CD14-positive monocyte (primary cell): ENCODE data around the gene PDZD8. TPM values are rescaled to one million over a fixed set of nuclear protein-coding genes. Genes with fewer than 3 reads are reported as not detected.

Experiments
- DNase-seq, 3 donors: peaks; one replicate each; pipeline ENCODE4 v3.0.0-alpha.2; 2011 to 2022
- H2AFZ ChIP-seq: 2 replicates; pipeline ENCODE4 v1.6.0; 2012; ENCODE audit warnings: mild to moderate bottlenecking, low read depth, low read length, inconsistent platforms; ENCODE audit not compliant: insufficient read depth, poor library complexity, severe bottlenecking
- H3K27ac ChIP-seq, 2 donors: 1 replicate in 1 of 2; 2 replicates in 1 of 2; pipeline ENCODE4 v1.5.1; 2012 to 2013; ENCODE audit warnings: low read length in 2 of 2, control low read depth in 1 of 2, inconsistent platforms in 1 of 2, low read depth in 1 of 2, mild to moderate bottlenecking in 1 of 2
- H3K27me3 ChIP-seq, 2 donors: one replicate each; pipeline versions ENCODE4 v1.6.0 to v1.6.1; 2011 to 2013; ENCODE audit warnings: low read length in 2 of 2; ENCODE audit not compliant: control insufficient read depth in 2 of 2, insufficient read depth in 2 of 2
- H3K36me3 ChIP-seq, 2 donors: replicated peaks in 1 of 2; 1 replicate in 1 of 2; 2 replicates in 1 of 2; pipeline versions ENCODE4 v1.5.1 to v1.6.1; 2012 to 2013; ENCODE audit warnings: low read length in 2 of 2, control low read depth in 1 of 2, inconsistent platforms in 1 of 2, mild to moderate bottlenecking in 1 of 2; ENCODE audit not compliant: insufficient read depth in 2 of 2, control insufficient read depth in 1 of 2
- H3K4me1 ChIP-seq, 2 donors: 1 replicate in 1 of 2; 2 replicates in 1 of 2; pipeline versions ENCODE4 v1.5.1 to v1.6.1; 2012 to 2013; ENCODE audit warnings: low read length in 2 of 2, control low read depth in 1 of 2, inconsistent platforms in 1 of 2, mild to moderate bottlenecking in 1 of 2, moderate library complexity in 1 of 2; ENCODE audit not compliant: insufficient read depth in 2 of 2, control insufficient read depth in 1 of 2
- H3K4me2 ChIP-seq: replicated peaks from 2 replicates; pipeline ENCODE3; 2012; ENCODE audit warnings: low read length, moderate library complexity, mild to moderate bottlenecking; ENCODE audit not compliant: poor library complexity, severe bottlenecking; ENCODE audit errors: extremely low read depth
- H3K4me3 ChIP-seq, 3 experiments: fragments of 200-600 bp in 1 of 3; sonication (generic) in 1 of 3; replicated peaks in 1 of 3; 1 replicate in 2 of 3; 2 replicates in 1 of 3; pipeline ENCODE4 v1.5.1; 2011 to 2013; ENCODE audit warnings: low read length in 3 of 3, mild to moderate bottlenecking in 3 of 3, control low read depth in 2 of 3, low read depth in 2 of 3, inconsistent platforms in 1 of 3, moderate library complexity in 1 of 3
- H3K79me2 ChIP-seq: 2 replicates; pipeline ENCODE4 v1.6.0; 2012; ENCODE audit warnings: mild to moderate bottlenecking, control low read depth, inconsistent platforms, low read length, moderate library complexity; ENCODE audit not compliant: insufficient read depth
- H3K9ac ChIP-seq: 2 replicates; pipeline ENCODE4 v1.6.0; 2017; ENCODE audit warnings: low read length, mild to moderate bottlenecking; ENCODE audit not compliant: insufficient read depth, poor library complexity, severe bottlenecking
- H3K9me3 ChIP-seq, 2 donors: replicated peaks in 1 of 2; 1 replicate in 1 of 2; 2 replicates in 1 of 2; pipeline versions ENCODE4 v1.5.1 to v1.6.1; 2012 to 2013; ENCODE audit warnings: low read length in 2 of 2, control low read depth in 1 of 2; ENCODE audit not compliant: control insufficient read depth in 1 of 2, insufficient read depth in 1 of 2
- H4K20me1 ChIP-seq: 2 replicates; pipeline ENCODE4 v1.6.0; 2012; ENCODE audit warnings: mild to moderate bottlenecking, low read length, control low read depth, moderate library complexity; ENCODE audit not compliant: insufficient read depth
- H3K27ac Mint-ChIP-seq, 7 donors: one replicate each; pipeline ENCODE4 v1.8.0; 2020; ENCODE audit warnings: mild to moderate bottlenecking in 7 of 7, mixed read lengths in 7 of 7, moderate library complexity in 6 of 7, inconsistent platforms in 2 of 7
- H3K27me3 Mint-ChIP-seq, 3 donors: one replicate each; pipeline ENCODE4 v1.8.0; 2021 to 2022; ENCODE audit warnings: low read depth in 3 of 3, mild to moderate bottlenecking in 3 of 3, mixed read lengths in 3 of 3, moderate library complexity in 3 of 3, inconsistent platforms in 1 of 3
- H3K36me3 Mint-ChIP-seq, 2 donors: one replicate each; pipeline ENCODE4 v1.8.0; 2020; ENCODE audit warnings: mixed read lengths in 2 of 2, inconsistent platforms in 1 of 2, mild to moderate bottlenecking in 1 of 2
- H3K4me1 Mint-ChIP-seq: one replicate; pipeline ENCODE4 v1.8.0; 2020; ENCODE audit warnings: mild to moderate bottlenecking, mixed read lengths
- H3K4me3 Mint-ChIP-seq, 2 donors: one replicate each; pipeline ENCODE4 v1.8.0; 2020; ENCODE audit warnings: mild to moderate bottlenecking in 2 of 2, mixed read lengths in 2 of 2, moderate library complexity in 1 of 2
- H3K9me3 Mint-ChIP-seq, 7 donors: one replicate each; pipeline ENCODE4 v1.8.0; 2020 to 2022; ENCODE audit warnings: mixed read lengths in 7 of 7, mild to moderate bottlenecking in 6 of 7, moderate library complexity in 6 of 7, inconsistent platforms in 2 of 7
- CTCF ChIP-seq: fragments of 200-600 bp; IDR thresholded peaks from one replicate; pipeline ENCODE4 v1.8.0; 2022; ENCODE audit warnings: antibody characterized with exemption, mild to moderate bottlenecking
- WGBS: methylation state at CpG from one replicate; pipeline ENCODE4 v1.1.5; 2013; ENCODE audit warnings: missing lambda C conversion rate; ENCODE audit not compliant: insufficient coverage; 5-methylcytosine and 5-hydroxymethylcytosine counted together
- intact Hi-C, 2 donors: fragments of 100-400 bp; cut with micrococcal nuclease; formaldehyde crosslinking; loops; one replicate each; pipeline versions ENCODE4 v1.15.0 to v1.15.1; 2023
- polyA plus RNA-seq, 3 donors: library from polyadenylated mRNA; depleted of rRNA in 1 of 3; unstranded in 2 of 3; stranded (reverse) in 1 of 3; fragments of 300-500 nt in 2 of 3; fragments of >200 nt in 1 of 3; fragmentation: Illumina TruSeq in 2 of 3; gene quantifications; 1 replicate in 2 of 3; 2 replicates in 1 of 3; pipeline ENCODE4 v1.2.3, GENCODE V29; 2012 to 2021

The PDZD8 gene
- polyA plus RNA-seq, 3 donors = 4.6 to 104 (median 9.0) TPM

- Histone ChIP-seq H3K4me2 (no peak overlapping the region), H3K9ac (no peak overlapping the region), H3K27me3 (no peaks in the 10 kb centered on the region), H2AFZ (no peak overlapping the region), H3K9me3 (no peaks in the 10 kb centered on the region), H4K20me1 (no peaks in the 10 kb centered on the region), H3K4me3 (no peak overlapping the region), H3K27ac (no peak overlapping the region), H3K36me3 (no peaks in the 10 kb centered on the region), H3K79me2 (no peaks in the 10 kb centered on the region), H3K4me1 (peaks cover 16 to 21% of the 10 kb centered on the region in 2 donors)
- H3K9me3 Mint-ChIP-seq = no peaks in the 10 kb centered on the region
- no peak overlapping the region for H3K4me3 Mint-ChIP-seq
- H3K36me3 Mint-ChIP-seq = no peaks in the 10 kb centered on the region
- no CpG with 5 or more reads among the region's 3 CpGs for WGBS
- H3K27ac Mint-ChIP-seq = no peak overlapping the region
- DNase-seq = no peak
- H3K4me1 Mint-ChIP-seq = peaks cover 64% of the 10 kb centered on the region
- intact Hi-C loops = no loop called here
- TF ChIP-seq CTCF = no peak
- peaks cover 0 to 2% (median 0%) of the 10 kb centered on the region in 3 donors for H3K27me3 Mint-ChIP-seq
Observed at GRCh38 chr10:117405730-117406129, 30.5 kb upstream of the PDZD8 start.

DNA sequence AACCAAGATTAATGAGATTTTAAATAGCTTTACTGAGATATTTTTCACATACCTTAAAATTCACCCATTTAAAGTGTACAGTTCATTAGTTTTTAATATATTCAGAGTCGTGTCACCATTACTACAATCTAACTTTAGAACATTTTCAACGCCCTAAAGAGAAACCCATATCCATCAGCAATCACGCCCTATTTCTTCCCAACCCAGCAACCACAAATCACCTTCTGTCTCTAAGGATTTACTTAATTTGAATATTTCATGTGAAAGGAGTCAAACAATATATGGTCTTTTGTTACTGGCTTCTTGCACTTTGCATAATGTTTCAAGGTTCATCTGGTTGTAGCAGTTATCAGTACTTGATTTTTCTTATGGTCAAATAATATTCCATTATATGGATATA is 25.1 kb upstream of the PDZD8 start:
- intact Hi-C loops = no loop called here
- H3K4me1 ChIP-seq = peaks cover 16 to 29% of the 10 kb centered on the region in 2 donors
- no peak overlapping the region for H3K27ac ChIP-seq
- no peak for TF ChIP-seq CTCF
- DNase-seq = no peak
- H4K20me1 ChIP-seq = no peaks in the 10 kb centered on the region
- H3K9me3 ChIP-seq = no peaks in the 10 kb centered on the region
- Mint-ChIP-seq H3K4me3 (no peak overlapping the region), H3K9me3 (no peaks in the 10 kb centered on the region), H3K4me1 (peaks cover 39% of the 10 kb centered on the region), H3K27ac (no peak overlapping the region), H3K36me3 (no peaks in the 10 kb centered on the region), H3K27me3 (no peaks in the 10 kb centered on the region)
- H3K9ac ChIP-seq = no peak overlapping the region
- no peak overlapping the region for H3K4me3 ChIP-seq
- WGBS = no CpG with 5 or more reads among the region's 3 CpGs
- H2AFZ ChIP-seq = no peak overlapping the region
- H3K27me3 ChIP-seq = no peaks in the 10 kb centered on the region
- no peaks in the 10 kb centered on the region for H3K36me3 ChIP-seq
- no peak overlapping the region for H3K4me2 ChIP-seq
- no peaks in the 10 kb centered on the region for H3K79me2 ChIP-seq
